ENCODE results near the gene HINT1. TPM values are rescaled to one million over a fixed set of nuclear protein-coding genes. Genes with fewer than 3 reads are reported as not detected.

Gene HINT1
- total and polyA plus RNA-seq, 2 of the 4 experiments (the other 2 are of a cell fraction) = 179 to 352 TPM

DNA sequence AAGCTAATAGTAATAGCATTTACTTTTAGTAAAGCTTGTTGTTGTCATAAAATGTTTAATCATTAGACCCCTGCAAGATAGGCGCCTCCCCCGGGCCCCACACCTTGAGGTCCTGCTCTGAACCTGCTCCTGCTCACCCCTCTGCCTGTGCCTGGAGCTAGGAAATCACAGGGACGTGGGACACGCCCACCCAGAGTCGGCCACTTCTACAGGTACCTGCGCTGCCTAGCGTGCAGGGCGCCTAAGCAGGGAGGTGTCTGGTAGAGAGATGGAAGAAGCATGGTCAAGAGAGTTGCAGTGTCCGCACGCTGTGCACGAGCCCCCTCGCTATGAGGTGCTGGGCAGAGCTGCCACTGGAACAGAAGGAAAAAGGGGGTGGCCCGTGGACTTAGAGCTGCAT is 52.6 kb downstream of the HINT1 start:
- Histone ChIP-seq H2BK15ac (ENCODE audit: low read depth, low read length) (no peak overlapping the region), H3K9ac (ENCODE audit: low read depth, low read length) (no peak overlapping the region), H2BK20ac (ENCODE audit: low read depth, low read length) (no peak overlapping the region), H3K14ac (replicated peaks; ENCODE audit: low read depth, low read length) (no peak overlapping the region), H3K79me1 (ENCODE audit: low read depth in 1 of 2, low read length in 2 of 2) (no peaks in the 10 kb centered on the region), H4K5ac (ENCODE audit: low read depth, low read length) (no peak overlapping the region), H2BK5ac (ENCODE audit: low read depth, low read length, poor library complexity, severe bottlenecking) (no peak overlapping the region), H3K4me3 (ENCODE audit: insufficient read depth, low read depth, low read length) (no peak overlapping the region), H2AK9ac (replicated peaks; ENCODE audit: low read depth, low read length, poor library complexity) (no peak overlapping the region), H3K36me3 (ENCODE audit: control insufficient read depth, insufficient read depth, low read length) (no peaks in the 10 kb centered on the region), H3K9me1 (ENCODE audit: insufficient read depth, low read length) (no peaks in the 10 kb centered on the region), H3K56ac (ENCODE audit: extremely low read depth, insufficient read depth, low read length) (no peak overlapping the region), H4K20me1 (ENCODE audit: insufficient read depth, low read length) (no peaks in the 10 kb centered on the region), H3K4ac (ENCODE audit: low read depth, low read length) (no peak overlapping the region), H2AFZ (replicated peaks; ENCODE audit: low read length, poor library complexity) (no peak overlapping the region), H4K8ac (ENCODE audit: low read depth in 2 of 2, low read length in 2 of 2) (no peak overlapping the region), H3K23ac (ENCODE audit: low read depth, low read length) (no peak overlapping the region), H4K91ac (ENCODE audit: insufficient read depth, low read depth, low read length) (no peak overlapping the region), H3K4me2 (ENCODE audit: low read depth, low read length) (no peak overlapping the region), H2AK5ac (ENCODE audit: low read depth, low read length) (no peak overlapping the region), H3K27ac (ENCODE audit: insufficient read depth, low read length) (no peak overlapping the region), H3K27me3 (ENCODE audit: control insufficient read depth, insufficient read depth, low read length) (no peaks in the 10 kb centered on the region; the same call in 1 of the 2 replicates), H3K18ac (ENCODE audit: low read depth, low read length) (no peak overlapping the region), H3K4me1 (ENCODE audit: control insufficient read depth, insufficient read depth, low read length) (no peaks in the 10 kb centered on the region), H2BK120ac (ENCODE audit: low read depth, low read length) (no peak overlapping the region), H3K9me3 (ENCODE audit: control insufficient read depth, insufficient read depth, low read length) (no peaks in the 10 kb centered on the region)
- no peak for ATAC-seq (ENCODE audit: low read depth)
- WGBS, 2 experiments (ENCODE audit: extremely low coverage in 2 of 2, insufficient read length in 1 of 2) = 40% methylated on average over 1 of the region's 13 CpGs; no CpG with 5 or more reads in 1 of the 2 experiments
- CTCF ChIA-PET = no interaction called here
- no TSS peak for BruUV-seq (replicated peaks)
- in situ Hi-C loops (cut with MboI; ENCODE audit: low sequenced_read_pairs) (loop anchor here (25.0 kb wide), 1 partner anchor 1000 kb away; no protein-coding TSS in a partner anchor), dilution Hi-C loops (cut with HindIII; ENCODE audit: low sequenced_read_pairs, unreplicated experiment) (no loop called here), intact Hi-C loops (cut with micrococcal nuclease) (loop anchor here (5.0 kb wide), 1 partner anchor 1005 kb away; no protein-coding TSS in a partner anchor)
- DNase-seq = no peak
- POLR2A ChIA-PET (ENCODE audit: unreplicated experiment) = no interaction called here
- no peak for TF ChIP-seq SMC3 (IDR thresholded peaks at IDR 0.05; ENCODE audit: low read depth, low read length)
- TF ChIP-seq ELK1 (IDR thresholded peaks at IDR 0.05; ENCODE audit: borderline replicate concordance, low read depth, low read length) = no peak
- TF ChIP-seq POLR2A (IDR thresholded peaks at IDR 0.05; ENCODE audit: low read depth, low read length) = no peak
- TF ChIP-seq BHLHE40 (IDR thresholded peaks at IDR 0.05; ENCODE audit: low read depth, low read length) = no peak
- TF ChIP-seq MAZ (IDR thresholded peaks at IDR 0.05; ENCODE audit: borderline replicate concordance, low read depth, low read length) = no peak
- no peak for TF ChIP-seq USF2 (IDR thresholded peaks at IDR 0.05; ENCODE audit: low read depth, low read length)
- no peak for TF ChIP-seq FOS (IDR thresholded peaks at IDR 0.05; ENCODE audit: low read depth, low read length)
- no peak for TF ChIP-seq MXI1 (IDR thresholded peaks at IDR 0.05; ENCODE audit: borderline replicate concordance, low read depth, low read length)
- TF ChIP-seq RCOR1 (IDR thresholded peaks at IDR 0.05; ENCODE audit: insufficient replicate concordance, low read length) = no peak
- TF ChIP-seq RAD21 (IDR thresholded peaks at IDR 0.05; ENCODE audit: low read length) = no peak
- no peak for TF ChIP-seq NFE2L2 (IDR thresholded peaks at IDR 0.05; ENCODE audit: low read depth, low read length)
- no peak for TF ChIP-seq MAFK (IDR thresholded peaks at IDR 0.05; ENCODE audit: low read depth, low read length)
- TF ChIP-seq, protein P1, sequence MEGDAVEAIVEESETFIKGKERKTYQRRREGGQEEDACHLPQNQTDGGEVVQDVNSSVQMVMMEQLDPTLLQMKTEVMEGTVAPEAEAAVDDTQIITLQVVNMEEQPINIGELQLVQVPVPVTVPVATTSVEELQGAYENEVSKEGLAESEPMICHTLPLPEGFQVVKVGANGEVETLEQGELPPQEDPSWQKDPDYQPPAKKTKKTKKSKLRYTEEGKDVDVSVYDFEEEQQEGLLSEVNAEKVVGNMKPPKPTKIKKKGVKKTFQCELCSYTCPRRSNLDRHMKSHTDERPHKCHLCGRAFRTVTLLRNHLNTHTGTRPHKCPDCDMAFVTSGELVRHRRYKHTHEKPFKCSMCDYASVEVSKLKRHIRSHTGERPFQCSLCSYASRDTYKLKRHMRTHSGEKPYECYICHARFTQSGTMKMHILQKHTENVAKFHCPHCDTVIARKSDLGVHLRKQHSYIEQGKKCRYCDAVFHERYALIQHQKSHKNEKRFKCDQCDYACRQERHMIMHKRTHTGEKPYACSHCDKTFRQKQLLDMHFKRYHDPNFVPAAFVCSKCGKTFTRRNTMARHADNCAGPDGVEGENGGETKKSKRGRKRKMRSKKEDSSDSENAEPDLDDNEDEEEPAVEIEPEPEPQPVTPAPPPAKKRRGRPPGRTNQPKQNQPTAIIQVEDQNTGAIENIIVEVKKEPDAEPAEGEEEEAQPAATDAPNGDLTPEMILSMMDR (conservative IDR thresholded peaks at IDR 0.05; ENCODE audit: low read depth, low read length) = no peak
